ENCODE data around the gene FRMPD2.

GRCh38 chr10:48294431-48294830 is 19.9 kb upstream of the FRMPD2 start:
- TF ChIP-seq CTCF (IDR thresholded peaks at IDR 0.05 in 4 of 5, conservative IDR thresholded peaks at IDR 0.05 in 1 of 5) (no peak), POLR2A (IDR thresholded peaks at IDR 0.05) (no peak)
